HepG2 (cell line): ENCODE measurements around the gene TADA2B. TPM values are rescaled to one million over a fixed set of nuclear protein-coding genes. Genes with fewer than 3 reads are reported as not detected.
A peak's percentile ranks its signal among the peaks of the same experiment; 100 is the strongest.

Experiments
- CCDC6 ChIP-seq: sonication (generic); formaldehyde crosslinking; IDR thresholded peaks from 2 replicates; pipeline ENCODE4 v1.8.1; 2022; ENCODE audit warnings: mild to moderate bottlenecking, missing genetic modification reagents, moderate library complexity
- HINFP ChIP-seq: sonication (generic); formaldehyde crosslinking; IDR thresholded peaks from 2 replicates; pipeline ENCODE4 v1.4.0; 2020; ENCODE audit warnings: low read depth, mild to moderate bottlenecking, missing genetic modification reagents
- IKZF4 ChIP-seq: sonication (generic); formaldehyde crosslinking; IDR thresholded peaks from 2 replicates; pipeline ENCODE4 v1.5.1; 2020; ENCODE audit warnings: borderline replicate concordance, mild to moderate bottlenecking, low read depth, missing genetic modification reagents; ENCODE audit errors: not compliant biosample characterization
- IRF1 ChIP-seq: sonication (generic); formaldehyde crosslinking; IDR thresholded peaks from 2 replicates; pipeline ENCODE4 v1.4.0; 2020; ENCODE audit warnings: low read depth, mild to moderate bottlenecking, missing genetic modification reagents
- LBX2 ChIP-seq: sonication (generic); formaldehyde crosslinking; IDR thresholded peaks from 2 replicates; pipeline ENCODE4 v1.5.0; 2020; ENCODE audit warnings: missing genetic modification reagents, mild to moderate bottlenecking, borderline replicate concordance
- MAZ ChIP-seq, 2 experiments: sonication (generic) in 1 of 2; formaldehyde crosslinking in 1 of 2; IDR thresholded peaks; 2 replicates each; pipeline versions ENCODE4 v1.5.0 to v1.6.1; 2012 to 2020; ENCODE audit warnings: low read depth in 2 of 2, mild to moderate bottlenecking in 2 of 2, borderline replicate concordance in 1 of 2, improper control_type of control experiment in 1 of 2, low read length in 1 of 2, missing genetic modification reagents in 1 of 2, moderate library complexity in 1 of 2
- NCOA5 ChIP-seq: sonication (generic); formaldehyde crosslinking; IDR thresholded peaks from 2 replicates; pipeline ENCODE4 v1.4.0; 2020; ENCODE audit warnings: missing genetic modification reagents
- NR1H2 ChIP-seq: sonication (generic); formaldehyde crosslinking; IDR thresholded peaks from 2 replicates; pipeline ENCODE4 v1.8.1; 2022; ENCODE audit warnings: low read depth, missing genetic modification reagents, borderline replicate concordance
- TBP ChIP-seq: sonication (generic); formaldehyde crosslinking; IDR thresholded peaks from 2 replicates; pipeline ENCODE4 v1.5.0; 2020; ENCODE audit warnings: missing genetic modification reagents
- ZMAT3 ChIP-seq: sonication (generic); formaldehyde crosslinking; conservative IDR thresholded peaks from 2 replicates; pipeline ENCODE4 v1.7.0; 2021; ENCODE audit warnings: missing genetic modification reagents
- ZNF225 ChIP-seq: sonication (generic); formaldehyde crosslinking; IDR thresholded peaks from 2 replicates; pipeline ENCODE4 v1.4.0; 2020; ENCODE audit warnings: mild to moderate bottlenecking, missing genetic modification reagents
- ZNF318 ChIP-seq: sonication (generic); formaldehyde crosslinking; IDR thresholded peaks from 2 replicates; pipeline ENCODE4 v1.4.0; 2020; ENCODE audit warnings: mild to moderate bottlenecking, missing genetic modification reagents
- ZNF770 ChIP-seq: sonication (generic); formaldehyde crosslinking; IDR thresholded peaks from 2 replicates; pipeline ENCODE4 v1.5.0; 2020; ENCODE audit warnings: mild to moderate bottlenecking, missing genetic modification reagents
- polyA plus RNA-seq, 8 experiments: library from polyadenylated mRNA; depleted of rRNA in 3 of 8; stranded (reverse) in 7 of 8; unstranded in 1 of 8; fragments of >200 nt; fragmentation: Illumina TruSeq in 4 of 8; extraction: Trizol in 4 of 8; gene quantifications; 2 replicates each; pipeline versions ENCODE4 v1.2.1 to v1.2.3, GENCODE V29; 2011 to 2016; ENCODE audit warnings: low read depth in 4 of 8, missing spikeins in 1 of 8, mixed read lengths in 1 of 8; ENCODE audit not compliant: insufficient read depth in 1 of 8
- total RNA-seq, 5 experiments: library from RNA; depleted of rRNA; stranded (reverse); fragments of >200 nt; fragmentation: Illumina TruSeq; extraction: Trizol; gene quantifications; 2 replicates each; pipeline ENCODE4 v1.2.3, GENCODE V29; 2016; ENCODE audit warnings: low read depth in 1 of 5

The TADA2B gene
- total and polyA plus RNA-seq, 2 of the 13 experiments (the other 11 are each of a cell fraction or from before 2014, with no cell fraction given): 4.6 to 8.9 TPM

- TF ChIP-seq LBX2 (CRISPR knock-in tag): peak; percentile 84
- TF ChIP-seq ZNF225 (CRISPR knock-in tag): peak; percentile 63; the same call in 1 of the 2 replicates
- peak; percentile 68 for TF ChIP-seq IKZF4 (CRISPR knock-in tag)
- TF ChIP-seq ZMAT3 (CRISPR knock-in tag): no peak
- 0 out of 2 replicates have a peak, but pooled peaks have one; percentile 65 for TF ChIP-seq IRF1 (CRISPR knock-in tag)
- TF ChIP-seq ZNF770 (CRISPR knock-in tag): no peak
- TF ChIP-seq HINFP (CRISPR knock-in tag): peak; percentile 72; the same call in 1 of the 2 replicates
- TF ChIP-seq NCOA5 (CRISPR knock-in tag): no peak
- no peak for TF ChIP-seq TBP (CRISPR knock-in tag)
- 0 out of 2 replicates have a peak, but pooled peaks have one; percentile 71 for TF ChIP-seq NR1H2
- TF ChIP-seq ZNF318 (CRISPR knock-in tag): peak; percentile 50; the same call in 1 of the 2 replicates
- TF ChIP-seq MAZ (IDR thresholded peaks at IDR 0.05; ENCODE audit: borderline replicate concordance, low read depth, low read length): 0 out of 2 replicates have a peak, but pooled peaks have one; percentile 52
- TF ChIP-seq MAZ (CRISPR knock-in tag; IDR thresholded peaks at IDR 0.05; ENCODE audit: low read depth): peak; percentile 70; the same call in 1 of the 2 replicates
- no peak for TF ChIP-seq CCDC6 (CRISPR knock-in tag)
Measured at GRCh38 chr4:7067452-7068278, 24.5 kb downstream of the TADA2B start, which contains the start of gene GRPEL1 (continued).
